ENCODE data around the gene LRRC71. TPM values are rescaled to one million over a fixed set of nuclear protein-coding genes. Genes with fewer than 3 reads are reported as not detected.

LRRC71 gene
- total and polyA plus RNA-seq, 2 donors from 2014 or later, result 0.19 to 0.50 TPM

GRCh38 chr1:156901590-156901900 lies 18.9 kb upstream of the LRRC71 start:
- H3K27ac ChIP-seq (ENCODE audit: low read depth in 2 of 2, low read length in 2 of 2), result no peak overlapping the region
- intact Hi-C loops (cut with DNase I), result no loop called here
- peaks cover 0 to 33% (median 4%) of the 10 kb centered on the region in 3 donors for H3K4me1 ChIP-seq (ENCODE audit: control insufficient read depth in 2 of 3, insufficient read depth in 2 of 3, low read depth in 1 of 3, low read length in 3 of 3)
- TF ChIP-seq CTCF (IDR thresholded peaks at IDR 0.05; ENCODE audit: borderline replicate concordance, extremely low read depth, insufficient read depth), result no peak
- no peaks in the 10 kb centered on the region for H3K36me3 ChIP-seq (ENCODE audit: control insufficient read depth in 2 of 3, insufficient read depth in 3 of 3, low read length in 3 of 3)
- no peaks in the 10 kb centered on the region for H3K9me3 ChIP-seq (ENCODE audit: control insufficient read depth in 2 of 3, insufficient read depth in 1 of 3, low read length in 3 of 3)
- FAIRE-seq (no peak), DNase-seq (peak in 1 of 5 donors; percentile 72)
- H3K4me3 ChIP-seq (ENCODE audit: low read length in 3 of 3), result no peak overlapping the region
- H3K9ac ChIP-seq (ENCODE audit: low read length in 3 of 3), result no peak overlapping the region
- H3K27me3 ChIP-seq (ENCODE audit: control insufficient read depth, insufficient read depth, low read length), result no peaks in the 10 kb centered on the region

GRCh38 chr1:156901966-156902915 lies 18.2 kb upstream of the LRRC71 start:
- no peak overlapping the region for H3K4me3 ChIP-seq (ENCODE audit: low read length in 3 of 3)
- H3K27me3 ChIP-seq (ENCODE audit: control insufficient read depth, insufficient read depth, low read length), result no peaks in the 10 kb centered on the region
- no peak for TF ChIP-seq CTCF (IDR thresholded peaks at IDR 0.05; ENCODE audit: borderline replicate concordance, extremely low read depth, insufficient read depth)
- peak in 1 of 5 donors; percentile 52 for DNase-seq
- intact Hi-C loops (cut with DNase I), result no loop called here
- H3K9me3 ChIP-seq (ENCODE audit: control insufficient read depth in 2 of 3, insufficient read depth in 1 of 3, low read length in 3 of 3), result no peaks in the 10 kb centered on the region
- peaks cover 0 to 32% (median 4%) of the 10 kb centered on the region in 3 donors for H3K4me1 ChIP-seq (ENCODE audit: control insufficient read depth in 2 of 3, insufficient read depth in 2 of 3, low read depth in 1 of 3, low read length in 3 of 3)
- no peaks in the 10 kb centered on the region for H3K36me3 ChIP-seq (ENCODE audit: control insufficient read depth in 2 of 3, insufficient read depth in 3 of 3, low read length in 3 of 3)
- no peak for FAIRE-seq
- no peak overlapping the region for H3K9ac ChIP-seq (ENCODE audit: low read length in 3 of 3)
- no peak overlapping the region for H3K27ac ChIP-seq (ENCODE audit: low read depth in 2 of 2, low read length in 2 of 2)

- intact Hi-C loops (cut with DNase I), result no loop called here
- no peaks in the 10 kb centered on the region for H3K27me3 ChIP-seq (ENCODE audit: control insufficient read depth, insufficient read depth, low read length)
- H3K4me1 ChIP-seq (ENCODE audit: control insufficient read depth in 2 of 3, insufficient read depth in 2 of 3, low read depth in 1 of 3, low read length in 3 of 3), result peaks cover 0 to 28% (median 3%) of the 10 kb centered on the region in 3 donors
- no peaks in the 10 kb centered on the region for H3K36me3 ChIP-seq (ENCODE audit: control insufficient read depth in 2 of 3, insufficient read depth in 3 of 3, low read length in 3 of 3)
- no peak overlapping the region for H3K9ac ChIP-seq (ENCODE audit: low read length in 3 of 3)
- no peak for TF ChIP-seq CTCF (IDR thresholded peaks at IDR 0.05; ENCODE audit: borderline replicate concordance, extremely low read depth, insufficient read depth)
- no peaks in the 10 kb centered on the region for H3K9me3 ChIP-seq (ENCODE audit: control insufficient read depth in 2 of 3, insufficient read depth in 1 of 3, low read length in 3 of 3)
- H3K27ac ChIP-seq (ENCODE audit: low read depth in 2 of 2, low read length in 2 of 2), result no peak overlapping the region
- FAIRE-seq, result no peak
- DNase-seq, result peak in 1 of 5 donors; percentile 72
- no peak overlapping the region for H3K4me3 ChIP-seq (ENCODE audit: low read length in 3 of 3)
Measured at GRCh38 chr1:156903328-156904091, 16.9 kb upstream of the LRRC71 start.
